ENCODE measurements around the gene ICAM1. TPM values are rescaled to one million over a fixed set of nuclear protein-coding genes. Genes with fewer than 3 reads are reported as not detected.

ICAM1 gene
- total and polyA plus RNA-seq, 2 of the 13 experiments (the other 11 are each of a cell fraction or from before 2014, with no cell fraction given) = 37.9 to 98.4 TPM

DNA sequence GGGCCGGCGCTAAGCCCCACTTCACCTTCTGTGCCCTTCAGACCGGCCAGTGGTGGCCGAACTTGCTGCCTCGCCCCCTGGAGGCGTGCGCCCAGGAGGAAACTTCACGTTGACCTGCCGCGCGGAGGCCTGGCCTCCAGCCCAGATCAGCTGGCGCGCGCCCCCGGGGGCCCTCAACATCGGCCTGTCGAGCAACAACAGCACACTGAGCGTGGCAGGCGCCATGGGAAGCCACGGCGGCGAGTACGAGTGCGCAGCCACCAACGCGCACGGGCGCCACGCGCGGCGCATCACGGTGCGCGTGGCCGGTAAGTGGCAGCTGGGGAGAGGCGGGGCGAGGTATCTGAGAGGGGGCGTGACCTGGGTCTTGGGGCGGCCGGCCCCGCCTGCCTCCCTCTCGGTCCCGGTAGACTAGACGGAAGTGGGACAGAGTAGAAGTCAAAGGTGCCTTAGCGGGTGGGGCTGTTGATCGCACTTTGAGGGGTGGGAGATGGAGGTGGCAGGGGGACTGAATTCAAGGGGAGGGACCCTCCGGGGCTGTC lies 24.5 kb downstream of the ICAM1 start (continued):
- no peak for TF ChIP-seq SMARCE1 (IDR thresholded peaks at IDR 0.05; ENCODE audit: borderline replicate concordance)
- TF ChIP-seq, protein P1, sequence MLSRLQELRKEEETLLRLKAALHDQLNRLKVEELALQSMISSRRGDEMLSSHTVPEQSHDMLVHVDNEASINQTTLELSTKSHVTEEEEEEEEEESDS (CRISPR knock-in tag; IDR thresholded peaks at IDR 0.05; ENCODE audit: borderline replicate concordance) = no peak
- no peak for TF ChIP-seq ZNF557 (CRISPR knock-in tag; IDR thresholded peaks at IDR 0.05)
- TF ChIP-seq, protein P2, sequence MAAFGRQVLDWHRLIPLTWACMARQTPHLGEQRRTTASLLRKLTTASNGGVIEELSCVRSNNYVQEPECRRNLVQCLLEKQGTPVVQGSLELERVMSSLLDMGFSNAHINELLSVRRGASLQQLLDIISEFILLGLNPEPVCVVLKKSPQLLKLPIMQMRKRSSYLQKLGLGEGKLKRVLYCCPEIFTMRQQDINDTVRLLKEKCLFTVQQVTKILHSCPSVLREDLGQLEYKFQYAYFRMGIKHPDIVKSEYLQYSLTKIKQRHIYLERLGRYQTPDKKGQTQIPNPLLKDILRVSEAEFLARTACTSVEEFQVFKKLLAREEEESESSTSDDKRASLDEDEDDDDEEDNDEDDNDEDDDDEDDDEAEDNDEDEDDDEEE (CRISPR knock-in tag; IDR thresholded peaks at IDR 0.05) = no peak
- TF ChIP-seq, protein P3, sequence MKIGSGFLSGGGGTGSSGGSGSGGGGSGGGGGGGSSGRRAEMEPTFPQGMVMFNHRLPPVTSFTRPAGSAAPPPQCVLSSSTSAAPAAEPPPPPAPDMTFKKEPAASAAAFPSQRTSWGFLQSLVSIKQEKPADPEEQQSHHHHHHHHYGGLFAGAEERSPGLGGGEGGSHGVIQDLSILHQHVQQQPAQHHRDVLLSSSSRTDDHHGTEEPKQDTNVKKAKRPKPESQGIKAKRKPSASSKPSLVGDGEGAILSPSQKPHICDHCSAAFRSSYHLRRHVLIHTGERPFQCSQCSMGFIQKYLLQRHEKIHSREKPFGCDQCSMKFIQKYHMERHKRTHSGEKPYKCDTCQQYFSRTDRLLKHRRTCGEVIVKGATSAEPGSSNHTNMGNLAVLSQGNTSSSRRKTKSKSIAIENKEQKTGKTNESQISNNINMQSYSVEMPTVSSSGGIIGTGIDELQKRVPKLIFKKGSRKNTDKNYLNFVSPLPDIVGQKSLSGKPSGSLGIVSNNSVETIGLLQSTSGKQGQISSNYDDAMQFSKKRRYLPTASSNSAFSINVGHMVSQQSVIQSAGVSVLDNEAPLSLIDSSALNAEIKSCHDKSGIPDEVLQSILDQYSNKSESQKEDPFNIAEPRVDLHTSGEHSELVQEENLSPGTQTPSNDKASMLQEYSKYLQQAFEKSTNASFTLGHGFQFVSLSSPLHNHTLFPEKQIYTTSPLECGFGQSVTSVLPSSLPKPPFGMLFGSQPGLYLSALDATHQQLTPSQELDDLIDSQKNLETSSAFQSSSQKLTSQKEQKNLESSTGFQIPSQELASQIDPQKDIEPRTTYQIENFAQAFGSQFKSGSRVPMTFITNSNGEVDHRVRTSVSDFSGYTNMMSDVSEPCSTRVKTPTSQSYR (CRISPR knock-in tag; IDR thresholded peaks at IDR 0.05; ENCODE audit: borderline replicate concordance) = no peak
- no peak for TF ChIP-seq ZNF350 (CRISPR knock-in tag; IDR thresholded peaks at IDR 0.05; ENCODE audit: borderline replicate concordance, low read depth)
- TF ChIP-seq SIX1 (CRISPR knock-in tag; IDR thresholded peaks at IDR 0.05; ENCODE audit: borderline replicate concordance) = no peak
- TF ChIP-seq, protein P4, sequence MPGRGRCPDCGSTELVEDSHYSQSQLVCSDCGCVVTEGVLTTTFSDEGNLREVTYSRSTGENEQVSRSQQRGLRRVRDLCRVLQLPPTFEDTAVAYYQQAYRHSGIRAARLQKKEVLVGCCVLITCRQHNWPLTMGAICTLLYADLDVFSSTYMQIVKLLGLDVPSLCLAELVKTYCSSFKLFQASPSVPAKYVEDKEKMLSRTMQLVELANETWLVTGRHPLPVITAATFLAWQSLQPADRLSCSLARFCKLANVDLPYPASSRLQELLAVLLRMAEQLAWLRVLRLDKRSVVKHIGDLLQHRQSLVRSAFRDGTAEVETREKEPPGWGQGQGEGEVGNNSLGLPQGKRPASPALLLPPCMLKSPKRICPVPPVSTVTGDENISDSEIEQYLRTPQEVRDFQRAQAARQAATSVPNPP (CRISPR knock-in tag; IDR thresholded peaks at IDR 0.05) = no peak
- TF ChIP-seq, protein P5, sequence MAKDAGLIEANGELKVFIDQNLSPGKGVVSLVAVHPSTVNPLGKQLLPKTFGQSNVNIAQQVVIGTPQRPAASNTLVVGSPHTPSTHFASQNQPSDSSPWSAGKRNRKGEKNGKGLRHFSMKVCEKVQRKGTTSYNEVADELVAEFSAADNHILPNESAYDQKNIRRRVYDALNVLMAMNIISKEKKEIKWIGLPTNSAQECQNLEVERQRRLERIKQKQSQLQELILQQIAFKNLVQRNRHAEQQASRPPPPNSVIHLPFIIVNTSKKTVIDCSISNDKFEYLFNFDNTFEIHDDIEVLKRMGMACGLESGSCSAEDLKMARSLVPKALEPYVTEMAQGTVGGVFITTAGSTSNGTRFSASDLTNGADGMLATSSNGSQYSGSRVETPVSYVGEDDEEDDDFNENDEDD (CRISPR knock-in tag; IDR thresholded peaks at IDR 0.05; ENCODE audit: borderline replicate concordance) = peak; percentile 43; the same call in 1 of the 2 replicates
- TF ChIP-seq SRSF1 (optimal IDR thresholded peaks at IDR 0.05; ENCODE audit: low read depth, low read length) = no peak
- TF ChIP-seq CBX2 (IDR thresholded peaks at IDR 0.05; ENCODE audit: low read depth, low read length) = no peak
- TF ChIP-seq CBX2 (CRISPR knock-in tag; IDR thresholded peaks at IDR 0.05; ENCODE audit: low read depth) = no peak
- no peak for TF ChIP-seq ZFP82 (CRISPR knock-in tag; IDR thresholded peaks at IDR 0.05; ENCODE audit: borderline replicate concordance)
- TF ChIP-seq, protein P6, sequence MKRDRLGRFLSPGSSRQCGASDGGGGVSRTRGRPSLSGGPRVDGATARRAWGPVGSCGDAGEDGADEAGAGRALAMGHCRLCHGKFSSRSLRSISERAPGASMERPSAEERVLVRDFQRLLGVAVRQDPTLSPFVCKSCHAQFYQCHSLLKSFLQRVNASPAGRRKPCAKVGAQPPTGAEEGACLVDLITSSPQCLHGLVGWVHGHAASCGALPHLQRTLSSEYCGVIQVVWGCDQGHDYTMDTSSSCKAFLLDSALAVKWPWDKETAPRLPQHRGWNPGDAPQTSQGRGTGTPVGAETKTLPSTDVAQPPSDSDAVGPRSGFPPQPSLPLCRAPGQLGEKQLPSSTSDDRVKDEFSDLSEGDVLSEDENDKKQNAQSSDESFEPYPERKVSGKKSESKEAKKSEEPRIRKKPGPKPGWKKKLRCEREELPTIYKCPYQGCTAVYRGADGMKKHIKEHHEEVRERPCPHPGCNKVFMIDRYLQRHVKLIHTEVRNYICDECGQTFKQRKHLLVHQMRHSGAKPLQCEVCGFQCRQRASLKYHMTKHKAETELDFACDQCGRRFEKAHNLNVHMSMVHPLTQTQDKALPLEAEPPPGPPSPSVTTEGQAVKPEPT (CRISPR knock-in tag; IDR thresholded peaks at IDR 0.05; ENCODE audit: low read depth) = no peak
- no peak for TF ChIP-seq TMF1 (CRISPR knock-in tag; IDR thresholded peaks at IDR 0.05; ENCODE audit: low read depth)
- TF ChIP-seq RAD51 (IDR thresholded peaks at IDR 0.05; ENCODE audit: borderline replicate concordance) = no peak
- TF ChIP-seq ZNF296 (CRISPR knock-in tag; conservative IDR thresholded peaks at IDR 0.05) = no peak
- no peak for TF ChIP-seq MED1 (CRISPR knock-in tag; IDR thresholded peaks at IDR 0.05)
- no peak for TF ChIP-seq ZNF30 (CRISPR knock-in tag; IDR thresholded peaks at IDR 0.05)
- TF ChIP-seq, protein P7, sequence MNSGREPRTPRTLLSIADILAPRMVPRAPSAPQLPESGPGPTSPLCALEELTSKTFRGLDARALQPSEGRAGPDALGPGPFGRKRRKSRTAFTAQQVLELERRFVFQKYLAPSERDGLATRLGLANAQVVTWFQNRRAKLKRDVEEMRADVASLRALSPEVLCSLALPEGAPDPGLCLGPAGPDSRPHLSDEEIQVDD (CRISPR knock-in tag; IDR thresholded peaks at IDR 0.05; ENCODE audit: borderline replicate concordance) = no peak
- 0 out of 2 replicates have a peak, but pooled peaks have one; percentile 44 for TF ChIP-seq ZBTB7B (CRISPR knock-in tag; IDR thresholded peaks at IDR 0.05)
- no peak for TF ChIP-seq SSRP1 (CRISPR knock-in tag; IDR thresholded peaks at IDR 0.05)

Measured in HepG2 (cell line).